GM11168 (cell line): ENCODE results near the gene EFCAB10.
"Not testable (repeated sequence)": the region's sequence is repeated elsewhere in the genome, so short reads cannot be mapped to it uniquely, and the experiment has no call there.

Source experiments
- in situ Hi-C: fragments of 300-500 bp; cut with MboI; formaldehyde crosslinking; loops from one replicate; pipeline ENCODE4 v1.12.0; 2022; ENCODE audit warnings: low sequenced_read_pairs; ENCODE audit not compliant: unreplicated experiment

The EFCAB10 gene

DNA sequence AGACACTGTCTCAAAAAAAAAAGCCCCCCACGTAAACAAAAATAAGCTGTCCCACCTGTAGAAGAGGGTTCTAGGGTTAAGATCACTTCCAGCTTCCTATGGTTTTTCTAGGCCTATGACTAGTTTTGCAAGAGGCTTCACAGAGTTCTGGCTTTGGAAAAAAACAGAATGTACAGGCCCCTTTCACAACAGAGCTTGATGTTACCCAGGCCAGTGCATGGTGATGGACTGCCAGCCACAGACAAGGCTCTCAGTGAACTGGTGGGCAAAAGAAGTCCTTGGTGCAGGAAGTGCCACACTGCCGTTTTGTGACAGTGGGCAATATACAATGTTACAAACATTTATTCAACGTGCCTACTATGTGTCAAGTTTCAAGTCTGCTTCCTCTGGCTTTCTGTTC is 18.3 kb upstream of the EFCAB10 start:
- in situ Hi-C loops = no loop called here

DNA sequence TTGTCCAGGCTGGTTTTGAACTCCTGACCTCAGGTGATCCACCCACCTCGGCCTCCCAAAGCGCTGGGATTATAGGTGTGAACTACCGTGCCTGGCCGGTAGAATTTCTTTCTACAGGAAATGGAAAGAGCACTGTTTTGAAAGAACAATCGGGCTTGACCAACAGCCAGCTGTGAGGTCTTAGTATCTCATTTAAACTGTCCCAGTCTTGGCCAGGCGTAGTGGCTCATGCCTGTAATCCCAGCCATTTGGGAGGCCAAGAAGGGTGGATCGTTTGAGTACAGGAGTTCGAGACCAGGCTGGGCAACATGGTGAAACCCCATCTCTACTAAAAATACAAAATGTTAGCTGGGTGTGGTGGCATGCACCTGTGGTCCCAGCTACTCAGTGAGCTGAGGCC is 17.8 kb upstream of the EFCAB10 start:
- in situ Hi-C loops = not testable (repeated sequence)

DNA sequence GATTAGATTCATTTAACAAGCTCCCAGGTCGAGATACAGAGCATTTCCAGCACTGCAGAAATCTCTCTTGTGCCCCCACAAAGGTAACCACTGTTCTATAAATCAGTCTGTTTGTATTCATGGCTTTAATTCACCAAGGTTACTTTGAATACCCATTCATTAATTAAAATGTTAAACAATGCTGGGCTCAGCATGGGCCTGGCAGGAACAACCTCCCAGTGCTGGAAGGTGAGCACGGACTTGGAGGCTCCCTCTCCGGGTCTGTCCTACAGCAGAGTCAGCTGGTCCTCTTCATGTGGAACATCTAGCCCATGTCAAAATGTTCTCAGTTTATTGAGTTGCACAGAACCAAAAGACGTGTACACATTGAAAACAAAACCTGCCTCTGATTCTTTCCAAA is 15.6 kb upstream of the EFCAB10 start:
- in situ Hi-C loops = no loop called here

DNA sequence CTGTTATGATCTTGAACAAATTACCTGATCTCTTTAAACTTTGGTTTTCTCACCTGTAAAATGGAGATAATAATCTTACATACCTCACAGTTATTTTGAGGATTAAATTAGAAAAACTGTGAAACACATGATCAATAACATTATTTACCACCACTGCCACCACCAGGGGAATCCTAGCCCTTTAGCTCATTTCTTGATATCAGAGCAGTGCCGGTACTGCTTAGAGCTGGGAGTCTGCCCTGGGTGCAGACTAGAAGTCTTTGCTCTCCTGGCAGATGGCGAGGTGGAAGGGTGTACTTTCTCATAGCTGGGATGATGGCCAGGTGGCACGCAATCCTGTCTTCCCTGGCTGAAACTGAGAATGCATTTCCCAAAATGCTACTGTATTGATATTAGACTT is 12.7 kb upstream of the EFCAB10 start:
- in situ Hi-C loops = no loop called here

DNA sequence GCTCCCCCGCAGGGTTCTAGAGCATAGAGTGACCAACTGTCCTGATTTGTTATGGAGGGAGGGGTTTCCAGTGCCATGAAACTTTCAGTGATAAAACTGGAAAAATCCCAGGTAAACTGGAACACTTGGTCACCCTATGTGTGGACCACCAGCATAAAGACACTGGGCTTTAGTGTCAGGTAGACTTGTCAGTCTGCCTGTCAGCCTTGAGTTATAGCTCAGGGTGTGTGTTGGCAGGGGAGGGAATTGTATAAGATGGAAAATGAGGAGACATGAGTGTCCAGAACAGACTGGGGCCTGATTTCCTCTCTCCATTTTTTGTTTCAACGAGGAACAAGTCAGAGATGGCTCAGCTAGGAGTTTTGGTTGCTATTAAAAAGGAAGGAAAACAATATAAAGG is 10.2 kb upstream of the EFCAB10 start:
- in situ Hi-C loops = no loop called here

DNA sequence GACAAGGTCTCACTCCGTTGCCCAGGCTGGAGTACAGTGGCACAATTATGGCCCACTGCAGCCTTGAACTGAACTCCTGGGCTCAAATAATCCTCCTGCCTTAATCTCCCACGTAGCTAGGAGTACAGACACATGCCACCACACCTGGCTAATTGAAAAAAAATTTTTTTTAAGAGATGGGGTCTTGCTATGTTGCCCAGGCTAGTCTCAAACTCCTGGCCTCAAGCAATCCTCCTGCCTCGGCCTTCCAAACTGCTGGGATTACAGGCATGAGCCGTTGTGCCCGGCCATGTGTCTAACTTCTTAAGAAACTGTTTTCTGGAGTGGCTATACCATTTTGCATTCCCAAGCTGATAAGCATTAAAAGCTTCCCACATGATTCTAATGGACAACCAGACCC is 9.5 kb upstream of the EFCAB10 start:
- in situ Hi-C loops = no loop called here

DNA sequence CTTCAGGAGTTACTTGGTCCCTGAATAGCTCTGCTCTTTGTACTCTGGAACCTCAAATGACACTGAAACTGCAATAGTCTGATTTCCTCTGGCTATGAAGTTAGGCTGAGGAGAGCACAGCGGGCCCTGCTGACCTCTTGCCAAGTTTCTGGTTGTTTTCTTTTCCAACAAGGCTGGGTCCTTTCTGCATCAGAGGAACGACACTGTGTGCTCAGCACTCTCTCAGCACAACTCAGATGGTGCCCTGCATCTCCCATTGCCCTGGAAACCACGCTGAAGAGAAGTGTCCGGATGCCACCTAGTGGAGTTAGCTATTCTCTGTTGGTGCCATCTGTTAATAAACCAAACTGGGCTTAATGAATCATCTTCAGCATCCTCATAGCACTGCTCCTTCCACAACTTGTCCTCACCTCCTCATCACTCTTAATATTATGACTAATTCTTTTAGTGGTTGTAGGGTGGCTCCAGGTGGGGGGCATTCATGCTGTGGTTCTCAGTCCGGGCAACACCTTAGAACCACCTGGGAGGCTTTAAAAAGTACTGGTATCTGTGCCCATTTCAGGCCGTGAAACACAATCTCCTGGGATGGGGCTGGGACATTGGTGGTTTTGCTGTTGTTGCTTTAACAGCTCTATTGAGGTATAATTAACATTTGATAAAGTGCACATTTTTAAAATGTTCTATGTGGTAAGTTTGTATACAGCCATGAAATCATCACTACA is 8.2 kb upstream of the EFCAB10 start:
- in situ Hi-C loops = no loop called here

DNA sequence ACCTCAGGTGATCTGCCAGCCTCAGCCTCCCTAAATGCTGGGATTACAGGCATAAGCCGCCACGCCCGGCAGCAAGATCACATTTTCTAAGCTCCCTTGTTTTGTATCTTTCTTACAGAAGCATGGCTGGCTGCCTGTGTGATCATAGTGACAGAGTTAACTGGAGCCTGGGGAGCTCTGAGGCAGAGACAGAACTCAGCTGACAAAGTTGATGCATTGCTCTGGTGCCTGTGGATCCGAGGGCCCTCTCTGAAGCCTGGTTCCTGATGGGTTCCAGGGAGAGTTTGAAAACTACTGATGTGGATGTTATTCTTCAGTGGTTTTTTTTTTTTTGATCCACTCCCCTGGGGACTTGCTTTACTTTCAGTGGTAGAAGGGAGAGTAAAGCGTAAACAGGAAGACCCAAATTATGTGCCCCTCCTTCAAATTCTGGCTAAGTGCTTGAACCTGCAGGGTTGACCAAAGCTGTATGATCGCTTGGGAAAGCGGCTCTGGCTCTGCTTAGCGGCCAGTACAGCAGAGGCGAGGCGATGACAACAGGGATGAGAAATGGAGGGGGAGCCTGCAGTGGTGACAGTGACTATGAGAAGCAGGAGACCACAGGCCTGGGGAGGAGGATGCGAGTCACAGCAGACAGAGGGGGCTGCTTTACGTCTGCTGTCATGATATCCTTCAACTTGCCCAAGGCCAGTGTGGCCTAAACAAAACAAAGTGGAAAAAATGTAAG is 6.8 kb upstream of the EFCAB10 start:
- in situ Hi-C loops = no loop called here

DNA sequence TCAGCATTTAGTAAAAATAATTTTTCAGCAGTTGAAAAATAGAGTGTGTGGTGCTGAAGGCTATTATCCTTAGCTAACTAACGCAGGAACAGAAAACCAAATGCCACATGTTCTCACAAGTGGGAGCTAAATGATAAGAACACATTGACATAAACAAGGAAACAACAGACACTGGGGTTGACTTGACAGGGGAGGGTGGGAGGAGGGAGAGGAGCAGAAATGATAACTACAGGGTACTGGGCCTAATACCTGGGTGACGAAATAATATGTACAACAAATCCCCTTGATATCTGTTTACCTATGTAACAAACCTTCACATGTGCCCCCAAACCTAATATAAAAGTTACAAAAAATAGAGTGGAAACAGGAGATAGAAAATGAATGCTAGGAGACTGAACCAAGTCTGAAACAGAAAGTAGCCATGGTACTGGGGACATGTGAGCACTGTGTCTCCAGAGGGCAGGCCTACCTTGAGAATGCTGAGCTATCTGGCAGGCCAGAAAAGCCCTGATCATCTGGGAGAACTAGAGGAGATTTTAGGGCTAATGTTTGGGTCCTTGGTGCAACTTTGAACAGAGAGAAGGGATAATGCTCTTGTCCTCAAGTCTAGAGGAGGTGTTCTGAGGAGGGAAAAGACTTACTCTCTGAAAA is 4.7 kb upstream of the EFCAB10 start:
- in situ Hi-C loops = no loop called here

DNA sequence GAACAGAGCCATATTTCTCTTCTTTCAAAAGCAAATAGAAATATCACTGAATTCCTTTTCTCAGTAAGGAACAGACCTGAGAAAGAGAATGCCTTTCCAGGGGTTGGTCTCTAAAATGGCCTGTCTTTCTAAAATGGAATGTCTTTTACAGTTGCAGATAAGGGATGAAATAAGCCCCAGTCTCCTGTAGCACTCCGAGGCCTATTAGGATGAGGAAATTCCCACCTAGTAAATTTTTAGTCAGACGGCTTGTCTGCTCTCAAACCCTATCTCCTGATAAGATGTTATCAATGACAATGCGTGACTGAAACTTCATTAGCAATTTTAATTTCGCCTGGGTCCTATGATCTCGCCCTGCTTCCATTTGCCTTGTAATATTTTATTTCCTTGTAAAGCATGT is 2.9 kb upstream of the EFCAB10 start:
- in situ Hi-C loops = no loop called here

DNA sequence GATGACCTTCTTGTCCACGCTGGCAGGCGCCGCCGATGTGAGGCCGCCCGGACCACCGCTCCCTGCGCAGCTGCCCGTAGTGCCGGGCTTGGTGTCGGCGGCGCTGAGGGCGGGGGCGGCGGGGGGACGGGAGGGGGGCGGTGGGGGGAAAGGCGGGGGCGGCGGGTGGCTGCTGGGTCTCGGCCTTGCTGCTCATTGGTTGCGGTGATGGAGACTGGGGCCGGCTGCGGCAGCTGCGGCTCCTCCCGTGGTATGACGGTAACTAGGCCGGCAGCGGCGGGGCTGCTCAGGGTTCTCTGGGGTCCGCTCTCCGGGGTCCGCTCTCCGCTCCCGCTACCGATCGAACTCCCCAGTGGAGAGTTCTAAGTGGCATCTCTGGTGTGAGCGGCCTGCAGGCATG is 1.8 kb upstream of the EFCAB10 start:
- in situ Hi-C loops = no loop called here

DNA sequence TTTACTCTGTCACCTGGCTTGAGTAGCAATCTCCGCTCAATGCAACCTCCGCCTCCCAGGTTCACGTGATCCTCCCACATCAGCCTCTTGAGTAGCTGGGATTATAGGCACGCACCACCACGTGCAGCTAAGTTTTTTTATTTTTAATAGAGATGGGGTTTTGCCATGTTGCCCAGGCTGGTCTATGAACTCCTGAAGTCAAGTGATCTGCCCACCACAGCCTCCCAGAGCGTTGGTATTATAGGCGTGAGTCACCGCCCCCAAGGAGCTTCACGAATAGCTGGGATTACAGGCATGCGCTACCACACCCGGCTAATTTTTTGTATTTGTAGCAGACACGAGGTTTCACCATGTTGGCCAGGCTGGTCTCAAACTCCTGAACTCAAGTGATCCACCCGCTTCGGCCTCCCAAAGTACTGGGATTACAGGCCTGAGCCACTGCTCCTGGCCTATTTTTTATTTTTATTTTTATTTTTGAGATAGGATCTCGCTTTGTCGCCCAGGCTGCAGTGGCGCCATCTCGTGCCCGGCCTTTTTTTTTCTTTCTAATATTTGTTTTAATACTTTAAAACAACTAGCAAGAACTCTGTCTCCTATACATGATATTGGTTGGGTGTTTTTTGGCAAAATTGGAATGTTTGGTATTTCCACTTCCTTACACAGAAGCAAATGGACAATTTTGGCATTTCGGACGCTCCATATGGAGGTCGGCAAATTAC is 1.1 kb downstream of the EFCAB10 start:
- in situ Hi-C loops = no loop called here

DNA sequence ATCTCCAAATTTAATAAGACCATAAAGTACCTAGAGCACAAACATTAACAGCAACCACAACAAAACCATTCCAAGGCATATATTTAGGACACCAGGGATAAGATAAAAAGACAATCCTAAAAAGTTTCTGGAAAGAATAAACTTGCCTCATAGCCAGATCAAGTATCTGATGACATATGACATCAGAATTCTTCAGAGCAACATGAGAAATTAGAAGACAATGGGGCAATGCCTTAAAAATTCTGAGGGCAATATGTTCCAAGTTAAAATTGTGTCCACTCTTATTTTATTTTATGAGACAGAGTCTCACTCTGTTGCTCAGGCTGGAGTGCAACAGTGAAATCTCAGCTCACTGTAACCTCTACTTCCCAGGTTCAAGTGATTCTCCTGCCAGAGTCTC is 2.8 kb downstream of the EFCAB10 start:
- in situ Hi-C loops = no loop called here

DNA sequence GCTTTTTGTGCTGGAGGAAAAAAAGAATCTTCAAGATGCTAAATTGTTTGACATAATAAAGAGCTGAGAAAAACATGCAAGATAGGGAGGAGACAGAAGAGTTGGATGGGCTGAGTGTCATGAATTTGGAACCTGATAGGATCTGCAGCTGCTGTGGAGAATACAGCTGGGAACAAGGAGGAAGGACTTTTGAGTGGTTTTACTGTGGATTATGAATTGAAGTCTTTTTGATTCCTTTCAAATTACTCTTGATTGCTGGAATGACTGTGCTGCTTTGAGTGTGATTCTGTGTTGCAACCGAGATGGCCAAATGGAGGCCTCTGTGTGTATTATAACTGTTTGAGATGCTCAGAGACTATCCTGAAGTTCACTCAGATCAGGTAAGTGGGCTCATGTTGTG is 4.0 kb downstream of the EFCAB10 start:
- in situ Hi-C loops = no loop called here

DNA sequence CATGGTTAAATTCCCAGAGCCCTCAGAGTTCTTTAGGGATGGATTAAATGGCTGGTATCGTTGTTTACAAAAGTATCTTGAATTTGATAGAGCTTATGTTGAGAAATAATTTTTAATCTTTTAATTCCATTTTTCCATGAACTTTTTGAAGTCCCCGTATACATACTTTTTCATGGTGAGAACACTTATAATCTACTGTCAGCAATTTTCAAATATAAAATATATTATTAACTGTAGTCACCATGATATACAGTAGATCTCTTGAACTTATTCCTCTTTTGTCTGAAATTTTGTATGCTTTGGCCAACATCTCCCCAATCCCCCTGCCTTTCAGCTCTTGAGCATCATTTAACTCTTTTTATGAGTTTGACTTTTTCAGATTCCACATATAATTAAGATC is 9.4 kb downstream of the EFCAB10 start:
- in situ Hi-C loops = no loop called here

DNA sequence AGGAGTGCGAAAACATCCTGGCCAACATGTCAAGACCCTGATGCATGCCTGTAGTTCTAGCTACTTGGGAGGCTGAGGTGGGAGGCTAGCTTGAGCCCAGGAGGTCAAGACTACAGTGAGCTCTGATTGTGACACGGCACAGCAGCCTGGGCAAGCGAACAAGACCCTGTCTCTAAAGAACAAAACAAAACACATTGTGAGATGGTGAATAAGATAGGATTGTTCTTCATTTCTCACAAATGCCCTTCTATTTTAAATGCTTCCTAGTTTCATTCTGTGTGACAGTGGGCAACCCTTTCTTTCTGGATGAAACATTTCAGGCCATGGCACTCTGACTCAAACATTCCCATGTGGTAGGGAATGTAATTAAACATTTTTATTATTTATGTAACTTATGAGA is 13.5 kb downstream of the EFCAB10 start:
- in situ Hi-C loops = no loop called here

DNA sequence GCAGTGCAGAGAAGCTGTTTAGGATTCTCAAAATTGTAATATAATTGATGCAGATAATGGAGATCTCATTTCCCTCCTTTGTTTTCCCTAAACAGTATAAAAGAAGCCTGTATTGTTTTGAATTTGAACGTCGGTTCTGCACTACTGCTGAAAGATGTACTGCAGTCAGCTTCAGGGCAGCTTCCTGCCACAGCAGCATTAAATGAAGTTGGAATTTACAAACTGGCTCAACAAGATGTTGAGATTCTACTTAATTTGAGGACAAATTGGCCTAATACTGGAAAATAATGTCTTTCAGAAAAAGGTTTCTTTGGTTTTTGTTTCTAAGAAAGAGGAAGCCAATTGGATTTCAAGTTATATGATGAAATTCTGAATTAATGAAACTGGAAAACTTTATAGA is 14.3 kb downstream of the EFCAB10 start:
- in situ Hi-C loops = no loop called here

DNA sequence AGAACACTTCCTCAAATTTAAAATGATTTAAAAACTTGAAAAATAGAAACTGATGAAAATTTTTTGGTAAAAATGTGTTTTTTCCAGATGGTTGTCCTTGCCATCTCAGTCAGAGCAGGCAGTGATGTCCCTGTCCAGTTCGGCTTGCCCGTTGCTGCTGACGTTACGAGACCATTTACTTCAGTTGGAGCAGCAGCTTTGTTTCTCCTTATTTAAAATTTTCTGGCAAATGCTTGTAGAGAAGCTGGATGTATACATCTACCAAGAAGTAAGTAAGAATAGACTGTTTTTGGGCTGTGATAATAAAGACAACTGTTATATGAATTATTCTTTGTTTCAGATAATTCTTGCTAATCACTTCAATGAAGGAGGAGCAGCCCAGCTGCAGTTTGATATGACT is 16.1 kb downstream of the EFCAB10 start:
- in situ Hi-C loops = no loop called here

DNA sequence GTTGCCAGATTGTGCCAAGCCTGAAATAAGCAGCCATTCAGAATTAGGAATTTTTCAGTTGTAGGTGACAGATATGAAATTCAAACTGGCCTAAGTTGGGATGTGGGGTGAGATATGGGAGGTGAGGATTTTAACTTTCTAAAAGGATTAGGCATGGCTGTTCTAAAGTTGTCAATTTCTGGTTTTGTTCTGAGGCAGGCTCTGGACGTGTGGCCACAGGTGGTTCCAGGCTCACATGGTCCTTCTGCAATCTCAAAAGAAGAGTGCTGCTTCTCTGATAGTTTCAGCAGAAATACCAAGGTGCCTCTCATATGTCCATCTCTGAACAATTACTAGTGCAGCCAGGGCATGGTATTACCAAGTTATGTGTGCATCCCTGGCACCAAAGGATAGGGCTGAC is 21.4 kb downstream of the EFCAB10 start:
- in situ Hi-C loops = no loop called here

DNA sequence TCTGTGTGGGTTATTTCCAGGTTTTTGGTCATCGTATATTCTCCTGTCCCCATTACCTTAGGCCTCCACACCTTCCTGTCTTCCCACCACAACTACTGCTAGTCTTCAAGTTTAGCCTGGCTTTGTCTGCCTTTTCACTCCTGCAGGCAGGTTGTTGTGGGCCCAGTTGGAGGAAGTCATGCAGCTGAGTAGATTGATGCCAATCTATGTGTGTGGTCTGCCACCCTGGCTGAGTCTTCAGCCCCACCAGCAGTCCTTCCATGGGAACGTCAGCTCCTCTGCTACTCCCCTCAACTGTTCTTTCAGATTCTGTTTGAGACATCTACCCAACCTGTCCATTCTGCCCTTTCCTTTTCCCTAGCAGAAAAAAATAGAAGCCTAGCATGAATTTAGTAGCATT is 43.0 kb downstream of the EFCAB10 start:
- in situ Hi-C loops = no loop called here
